DND-41 (cell line): ENCODE results near the gene TRAPPC6A.

Experiments used
- ATAC-seq: fragments of 200-7000 bp; cut with Tn5 transposase; 3 replicates; pipeline ENCODE4 v1.9.1; 2021; ENCODE audit warnings: low read depth; ENCODE audit not compliant: insufficient read depth
- DNase-seq: peaks from one replicate; pipeline ENCODE4 v3.0.0-alpha.2; 2020
- H2AFZ ChIP-seq: 2 replicates; pipeline ENCODE4 v1.6.0; 2012; ENCODE audit warnings: low read depth, low read length
- H3K27ac ChIP-seq: 2 replicates; pipeline ENCODE4 v1.5.1; 2012; ENCODE audit warnings: low read length, inconsistent platforms
- H3K27me3 ChIP-seq: fragments of 200-600 bp; sonication (generic); 2 replicates; pipeline ENCODE4 v1.6.0; 2012; ENCODE audit warnings: low read length, mild to moderate bottlenecking, inconsistent platforms; ENCODE audit not compliant: insufficient read depth, poor library complexity
- H3K36me3 ChIP-seq: 2 replicates; pipeline ENCODE4 v1.5.1; 2012; ENCODE audit warnings: low read length, inconsistent platforms; ENCODE audit not compliant: insufficient read depth
- H3K4me1 ChIP-seq: 2 replicates; pipeline ENCODE4 v1.5.1; 2012; ENCODE audit warnings: mild to moderate bottlenecking, low read length; ENCODE audit not compliant: insufficient read depth
- H3K4me2 ChIP-seq: 2 replicates; pipeline ENCODE4 v1.6.0; 2012; ENCODE audit warnings: mild to moderate bottlenecking, moderate library complexity, low read length, inconsistent platforms; ENCODE audit not compliant: insufficient read depth
- H3K4me3 ChIP-seq, 2 experiments: fragments of 200-600 bp in 1 of 2; shearing (Covaris generic) in 1 of 2; 2 replicates each; pipeline ENCODE4 v1.5.1; 2012 to 2016; ENCODE audit warnings: inconsistent platforms in 2 of 2, low read length in 2 of 2, mild to moderate bottlenecking in 2 of 2, low read depth in 1 of 2, moderate library complexity in 1 of 2
- H3K79me2 ChIP-seq: 2 replicates; pipeline ENCODE4 v1.6.0; 2012; ENCODE audit warnings: low read length, inconsistent platforms; ENCODE audit not compliant: insufficient read depth
- H3K9ac ChIP-seq: 2 replicates; pipeline ENCODE4 v1.6.0; 2012; ENCODE audit warnings: low read depth, mild to moderate bottlenecking, inconsistent platforms, low read length, moderate library complexity
- H3K9me3 ChIP-seq: 2 replicates; pipeline ENCODE4 v1.5.1; 2012; ENCODE audit warnings: low read length, moderate library complexity, mild to moderate bottlenecking, inconsistent platforms; ENCODE audit not compliant: insufficient read depth, severe bottlenecking
- H4K20me1 ChIP-seq: 2 replicates; pipeline ENCODE4 v1.6.0; 2012; ENCODE audit warnings: low read length; ENCODE audit not compliant: insufficient read depth
- CTCF ChIP-seq: IDR thresholded peaks from 2 replicates; pipeline ENCODE4 v1.5.1; 2012; ENCODE audit warnings: borderline replicate concordance, low read length, moderate library complexity, mild to moderate bottlenecking; ENCODE audit not compliant: poor library complexity, severe bottlenecking; ENCODE audit errors: extremely low read depth
- EZH2 ChIP-seq: IDR thresholded peaks from 3 replicates; pipeline ENCODE4 v1.6.1; 2012; ENCODE audit warnings: borderline replicate concordance, low read depth, mild to moderate bottlenecking, moderate library complexity, low read length, inconsistent platforms; ENCODE audit not compliant: severe bottlenecking

The TRAPPC6A gene

GRCh38 chr19:45168767-45169351 lies 9.2 kb downstream of the TRAPPC6A start:
- TF ChIP-seq EZH2 = no peak
- TF ChIP-seq CTCF = no peak
- peaks cover 19% of the 10 kb centered on the region for H4K20me1 ChIP-seq
- no peak overlapping the region for H2AFZ ChIP-seq
- no peak overlapping the region for H3K9ac ChIP-seq
- no peak for ATAC-seq
- H3K4me2 ChIP-seq = no peak overlapping the region
- H3K9me3 ChIP-seq = no peaks in the 10 kb centered on the region
- H3K4me1 ChIP-seq = peaks cover 5% of the 10 kb centered on the region
- H3K36me3 ChIP-seq = no peaks in the 10 kb centered on the region
- no peaks in the 10 kb centered on the region for H3K79me2 ChIP-seq
- H3K27ac ChIP-seq = no peak overlapping the region
- no peak for DNase-seq
- H3K4me3 ChIP-seq = no peak overlapping the region
- no peaks in the 10 kb centered on the region for H3K27me3 ChIP-seq

GRCh38 chr19:45166723-45167252 lies 11.2 kb downstream of the TRAPPC6A start:
- DNase-seq (no peak), ATAC-seq (no peak)
- peaks cover 20% of the 10 kb centered on the region for H4K20me1 ChIP-seq
- no peak overlapping the region for H3K4me2 ChIP-seq
- H3K36me3 ChIP-seq = no peaks in the 10 kb centered on the region
- H3K79me2 ChIP-seq = no peaks in the 10 kb centered on the region
- H3K27ac ChIP-seq = no peak overlapping the region
- no peak for TF ChIP-seq EZH2
- no peak for TF ChIP-seq CTCF
- H2AFZ ChIP-seq = no peak overlapping the region
- H3K4me3 ChIP-seq = no peak overlapping the region
- no peaks in the 10 kb centered on the region for H3K27me3 ChIP-seq
- peaks cover 5% of the 10 kb centered on the region for H3K4me1 ChIP-seq
- H3K9me3 ChIP-seq = no peaks in the 10 kb centered on the region
- no peak overlapping the region for H3K9ac ChIP-seq

GRCh38 chr19:45164577-45165335 lies 13.3 kb downstream of the TRAPPC6A start:
- no peak for DNase-seq
- no peak overlapping the region for H3K9ac ChIP-seq
- H3K36me3 ChIP-seq = no peaks in the 10 kb centered on the region
- no peaks in the 10 kb centered on the region for H3K79me2 ChIP-seq
- H2AFZ ChIP-seq = no peak overlapping the region
- H3K9me3 ChIP-seq = no peaks in the 10 kb centered on the region
- ATAC-seq = no peak
- TF ChIP-seq EZH2 (no peak), CTCF (no peak)
- H3K4me2 ChIP-seq = no peak overlapping the region
- H3K27ac ChIP-seq = no peak overlapping the region
- no peak overlapping the region for H3K4me3 ChIP-seq
- peaks cover 10% of the 10 kb centered on the region for H4K20me1 ChIP-seq
- no peaks in the 10 kb centered on the region for H3K27me3 ChIP-seq
- no peaks in the 10 kb centered on the region for H3K4me1 ChIP-seq
